ENCODE measurements around the gene PLP2.
"Not testable (repeated sequence)": the region's sequence is repeated elsewhere in the genome, so short reads cannot be mapped to it uniquely, and the experiment has no call there.

Gene PLP2

DNA sequence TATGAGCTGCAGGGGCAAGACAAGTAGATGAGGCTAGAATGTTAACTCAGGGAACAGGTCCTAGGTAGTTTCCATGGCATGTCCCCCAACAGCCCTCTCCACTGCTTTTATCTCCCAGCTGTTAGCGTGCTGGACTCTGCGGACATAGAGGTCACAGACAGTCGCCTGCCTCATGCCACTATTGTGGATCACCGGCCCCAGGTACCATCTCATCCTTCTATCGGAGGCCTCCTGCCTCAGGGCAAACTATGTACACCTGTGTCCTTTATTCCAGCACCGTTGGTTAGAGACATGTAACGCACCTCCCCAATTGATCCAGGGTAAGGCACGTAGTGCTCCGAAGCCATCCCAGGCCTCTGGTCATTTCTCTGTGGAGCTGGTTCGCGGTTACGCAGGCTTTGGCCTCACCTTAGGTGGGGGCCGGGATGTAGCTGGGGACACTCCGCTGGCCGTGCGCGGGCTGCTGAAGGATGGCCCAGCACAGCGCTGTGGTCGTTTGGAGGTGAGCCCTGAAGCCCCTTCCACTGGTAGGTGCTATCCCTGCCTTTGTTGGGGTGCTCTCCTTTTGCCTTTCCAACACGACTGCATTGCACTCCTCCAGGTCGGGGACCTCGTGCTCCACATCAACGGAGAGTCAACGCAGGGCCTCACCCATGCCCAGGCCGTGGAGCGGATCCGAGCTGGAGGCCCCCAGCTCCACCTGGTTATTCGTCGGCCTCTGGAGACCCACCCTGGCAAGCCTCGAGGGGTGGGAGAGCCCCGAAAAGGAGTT lies 6.9 kb upstream of the PLP2 start:
- no peak for DNase-seq

DNA sequence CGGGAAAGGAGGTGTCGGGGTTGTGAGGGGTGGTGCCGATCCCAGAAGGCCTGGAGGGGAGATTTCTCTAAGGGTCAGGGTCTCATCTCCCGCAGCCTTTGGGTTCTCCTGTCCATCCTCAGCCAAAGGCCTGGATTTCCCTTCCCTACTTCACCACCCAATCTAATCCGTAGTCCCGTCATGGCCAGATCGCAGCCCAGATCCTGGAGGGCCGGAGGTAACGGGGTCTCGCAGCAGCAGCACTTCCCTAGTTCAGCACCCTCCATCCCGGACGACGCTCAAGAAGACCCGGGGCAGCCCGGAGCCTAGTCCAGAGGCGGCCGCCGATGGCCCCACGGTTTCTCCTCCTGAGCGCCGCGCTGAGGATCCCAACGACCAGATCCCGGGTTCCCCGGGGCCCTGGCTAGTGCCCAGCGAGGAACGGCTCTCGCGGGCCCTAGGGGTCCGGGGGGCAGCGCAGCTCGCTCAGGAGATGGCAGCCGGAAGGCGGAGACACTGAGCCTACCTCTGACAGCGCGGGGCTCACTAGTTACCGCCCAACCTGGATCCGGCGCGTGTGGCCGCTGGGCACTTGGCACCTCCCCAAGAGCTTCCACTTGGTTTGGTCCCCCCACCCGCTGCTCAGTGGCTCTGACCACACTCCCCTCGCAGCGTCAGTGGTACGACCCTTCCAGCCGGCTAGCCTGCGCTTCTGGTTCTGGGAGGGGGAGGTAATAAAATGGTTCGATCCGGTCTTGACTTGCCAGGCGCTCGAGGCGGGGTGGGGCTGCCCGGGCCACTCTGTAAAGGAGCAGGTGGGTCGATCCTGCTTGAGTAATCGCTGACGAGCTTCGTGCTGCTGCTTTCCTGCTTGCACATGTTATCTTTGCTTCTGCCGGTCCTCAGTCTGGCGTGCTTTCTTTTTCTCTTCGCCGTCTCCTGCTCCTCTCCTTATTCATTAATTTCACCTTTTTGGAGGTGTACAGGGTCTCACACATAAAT lies 5.5 kb upstream of the PLP2 start:
- peak; percentile 10 to 35 for DNase-seq

DNA sequence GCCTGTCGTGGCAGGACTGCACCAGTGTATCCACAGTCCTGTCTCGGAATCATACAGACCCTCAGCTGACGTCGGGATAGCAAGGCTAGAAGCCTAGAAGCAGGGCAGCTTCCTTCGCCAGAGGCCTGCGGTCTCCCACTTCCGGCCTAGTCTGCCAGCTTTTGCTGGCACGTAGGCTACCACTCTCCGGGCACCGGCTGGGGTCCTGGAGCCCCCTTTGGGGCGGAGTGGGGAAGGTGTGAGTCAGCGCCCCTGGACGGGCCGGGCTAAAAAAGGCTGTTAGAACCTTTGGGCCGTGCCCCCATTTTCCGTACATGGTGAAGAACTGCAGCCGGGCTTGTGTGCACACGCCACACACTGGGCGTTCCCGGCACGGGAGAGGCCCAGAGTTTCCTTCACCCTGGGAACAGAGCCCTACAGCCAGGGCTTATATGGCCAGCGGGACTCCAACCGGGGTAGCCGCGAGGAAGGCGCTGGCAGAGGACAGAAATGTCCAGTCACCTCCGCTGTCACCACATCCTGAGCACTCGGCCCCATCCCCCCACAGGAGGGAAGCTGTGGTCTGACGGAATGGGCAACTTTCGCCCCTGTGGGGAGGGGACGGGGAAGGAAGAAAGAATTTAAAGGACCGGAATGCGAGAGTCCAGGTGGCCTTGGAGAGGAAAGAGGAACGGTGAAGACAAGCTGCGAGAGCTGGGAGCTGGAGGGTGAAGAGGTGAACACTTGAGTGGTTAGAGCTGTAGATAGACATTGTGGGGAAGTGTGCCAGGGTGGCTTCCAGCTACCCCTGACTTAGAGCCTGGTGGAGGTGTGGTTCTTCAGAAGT lies 4.6 kb upstream of the PLP2 start:
- DNase-seq: peak; percentile 25 to 30

DNA sequence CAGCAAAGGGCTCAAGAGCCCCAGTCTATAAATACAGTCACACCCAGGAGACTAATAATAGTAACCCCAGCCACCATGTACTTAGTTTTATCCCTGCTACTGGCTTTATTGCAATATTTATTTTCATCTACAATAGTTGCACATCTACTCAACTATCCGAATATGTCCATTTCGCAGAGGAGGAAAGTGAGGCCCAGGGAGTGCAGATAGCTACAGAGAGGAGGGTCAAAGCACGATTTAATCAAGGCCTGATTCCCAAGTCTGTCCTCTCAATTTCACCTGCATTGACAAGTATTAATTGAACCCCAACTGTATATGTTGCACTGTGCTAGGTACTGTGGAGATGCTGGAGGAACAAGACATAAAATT lies 4.0 kb upstream of the PLP2 start:
- no peak for DNase-seq

DNA sequence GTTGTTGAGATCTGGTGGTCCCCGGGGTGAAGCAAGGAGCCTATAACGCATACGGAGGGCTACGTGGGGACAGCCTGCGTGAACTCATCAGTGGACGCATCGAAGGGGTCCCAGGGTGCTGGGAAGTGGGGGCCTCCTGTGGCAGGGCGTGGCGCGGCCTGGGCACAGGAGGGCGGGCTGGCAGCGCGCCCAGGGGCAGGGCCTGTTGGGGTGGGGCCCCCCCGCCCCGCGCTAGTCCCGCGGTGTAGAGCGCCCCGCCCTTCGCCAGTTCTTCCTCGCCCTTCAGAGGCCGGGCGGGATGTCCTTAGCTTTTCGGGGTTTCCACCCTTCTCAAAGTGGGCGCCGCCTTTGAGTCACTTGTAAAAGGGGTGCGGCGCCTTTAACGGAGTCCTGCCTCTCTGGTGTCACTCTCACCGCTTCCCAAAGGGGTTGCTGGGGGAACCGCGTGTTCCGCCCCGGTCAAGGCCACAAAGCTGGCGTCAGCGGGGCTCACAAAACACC lies 632 bp downstream of the PLP2 start:
- DNase-seq: peak; percentile 81 to 88

DNA sequence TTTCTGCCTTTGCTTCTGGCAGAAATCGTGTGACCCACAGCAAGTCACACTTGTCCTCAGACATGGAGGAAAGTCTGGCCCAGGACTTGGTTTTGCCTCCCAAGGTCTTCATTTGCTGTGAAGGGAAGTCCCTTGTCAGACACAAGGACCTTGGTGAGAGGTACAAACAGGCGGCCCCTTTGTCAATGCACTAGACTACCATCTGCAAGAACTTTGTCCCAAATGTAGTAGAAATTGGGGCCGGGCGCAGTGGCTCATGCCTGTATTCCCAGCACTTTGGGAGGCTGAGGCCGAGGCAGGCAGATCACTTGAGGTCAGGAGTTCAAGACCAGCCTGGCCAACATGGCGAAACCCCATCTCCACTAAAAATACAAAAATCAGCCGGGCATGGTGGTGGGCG lies 1.8 kb downstream of the PLP2 start:
- not testable (repeated sequence) for DNase-seq

DNA sequence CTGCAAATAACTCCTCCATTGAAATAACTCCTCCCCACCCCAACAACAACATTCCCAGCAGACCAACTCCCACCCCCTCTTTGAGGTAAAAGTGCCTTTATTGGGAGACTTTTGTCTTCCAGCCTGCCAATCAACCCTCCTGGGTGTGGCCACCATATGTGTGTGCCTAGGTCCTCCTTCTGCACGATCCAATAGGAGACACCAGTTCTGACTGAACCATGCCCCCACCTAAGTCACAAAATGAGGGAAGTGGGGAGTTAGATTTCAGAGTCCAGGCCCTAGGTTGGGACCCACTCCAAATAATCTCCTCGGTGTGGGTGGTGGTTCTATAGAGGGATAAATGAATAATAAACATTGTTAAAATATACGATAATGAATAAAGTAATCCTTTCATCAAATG lies 3.0 kb downstream of the PLP2 start:
- no peak for DNase-seq

DNA sequence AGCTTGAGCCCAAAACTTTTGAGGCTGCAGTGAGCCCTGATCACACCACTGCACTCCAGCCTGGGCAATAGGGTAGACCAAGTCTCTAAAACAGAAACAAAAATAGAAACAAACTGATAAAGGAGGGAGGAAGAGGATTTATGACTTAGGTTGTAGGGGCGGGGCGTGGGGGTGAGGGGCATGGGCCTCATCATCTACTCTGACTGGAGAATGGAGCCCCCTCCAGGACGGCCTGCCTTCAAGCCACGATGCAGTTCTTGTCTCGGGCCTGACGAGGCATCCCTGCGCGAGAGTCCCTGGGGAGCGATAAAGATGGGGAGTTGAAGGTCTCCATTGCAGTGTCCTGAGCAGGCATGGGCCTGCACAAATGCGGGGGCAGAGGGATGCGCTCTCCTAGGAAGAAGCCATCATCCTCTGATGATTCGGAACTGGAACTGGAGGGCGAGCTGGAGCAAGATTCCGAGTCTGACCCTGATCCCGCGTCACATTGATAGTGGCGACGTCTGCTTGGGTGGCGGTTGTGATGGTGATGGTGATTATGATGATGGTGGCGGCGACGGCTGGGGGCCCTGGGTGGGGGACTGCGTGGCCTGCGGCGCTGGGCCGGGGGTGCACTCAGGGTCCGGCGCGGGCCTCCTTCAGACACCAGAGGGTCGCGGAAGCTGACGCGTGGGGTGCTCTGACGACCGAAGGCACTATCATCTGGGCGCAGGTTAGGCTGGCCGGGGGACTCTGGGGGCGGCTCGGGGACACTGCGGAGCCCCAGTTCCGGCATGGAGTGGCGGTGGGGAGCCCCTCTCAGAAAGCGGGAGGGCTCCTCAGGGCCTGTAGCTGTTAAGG lies 4.0 kb downstream of the PLP2 start:
- no peak for DNase-seq

DNA sequence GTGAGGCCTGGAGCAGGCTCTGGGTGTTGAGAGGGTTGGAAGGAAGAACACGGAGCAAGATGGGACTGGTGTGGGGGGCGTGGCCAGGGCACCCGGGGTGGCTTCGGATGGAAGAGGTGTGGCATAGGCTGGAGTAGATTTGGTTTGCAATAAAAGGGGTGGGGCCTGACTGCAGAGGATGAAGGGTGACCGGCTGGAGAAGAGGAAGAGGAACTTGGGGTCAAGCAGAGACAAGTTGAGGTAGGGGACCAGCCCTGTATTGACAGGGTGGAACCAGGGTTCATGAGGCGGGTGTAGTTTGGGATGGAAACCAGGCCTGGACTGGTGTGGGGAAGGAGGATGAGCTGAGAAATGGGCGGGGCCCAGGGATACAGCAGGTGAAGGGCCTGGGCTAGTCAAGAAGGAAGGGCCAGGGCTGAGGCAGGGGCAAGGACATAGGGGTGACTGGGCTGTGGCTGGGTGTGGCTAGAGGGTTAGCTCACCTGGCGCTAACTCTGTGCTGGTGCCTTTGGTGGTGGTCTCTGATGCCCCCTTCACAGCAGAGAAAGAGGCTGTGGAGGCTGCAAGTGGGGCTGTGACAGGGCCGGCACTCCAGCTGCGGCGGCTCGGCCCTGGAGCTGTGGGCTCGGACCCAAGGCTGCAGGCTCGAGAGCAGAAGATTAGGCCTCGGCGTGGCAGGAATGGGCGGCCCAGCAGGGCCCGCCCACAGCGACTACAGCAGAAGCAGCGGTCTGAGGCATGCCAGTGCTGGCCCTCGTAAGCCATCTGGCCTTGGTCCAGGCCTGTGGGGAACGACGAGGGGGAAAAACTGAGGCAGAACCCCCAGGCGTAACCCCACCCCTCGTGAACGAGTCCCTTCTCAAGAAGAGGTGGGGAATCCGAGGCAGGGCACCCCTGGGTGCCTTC lies 5.0 kb downstream of the PLP2 start:
- peak; percentile 43 to 46 for DNase-seq

DNA sequence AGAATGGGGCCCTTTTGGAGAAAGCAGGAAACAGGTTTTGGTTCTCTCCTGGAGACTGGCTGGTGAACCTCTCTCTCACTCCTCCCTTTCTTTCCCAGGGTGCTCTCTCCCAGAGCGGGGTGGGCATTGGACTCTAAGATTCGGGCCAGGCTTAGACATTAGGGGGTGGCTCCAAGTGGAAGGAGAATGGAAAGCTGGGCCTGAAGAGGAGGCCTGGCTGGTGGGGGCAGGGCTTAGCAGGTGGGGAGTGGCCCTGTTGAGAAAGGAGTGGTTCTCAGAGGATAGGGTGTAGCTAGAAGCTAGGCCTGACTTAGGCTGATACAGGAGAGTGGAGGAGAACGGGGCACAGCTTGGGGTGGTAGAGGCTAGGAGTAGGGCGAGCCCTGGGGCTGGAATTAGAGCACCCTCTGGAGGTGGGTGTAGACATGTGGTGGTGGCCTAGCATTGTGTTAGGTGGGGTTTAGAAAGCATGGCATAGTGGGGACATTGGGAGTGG lies 5.7 kb downstream of the PLP2 start:
- DNase-seq: no peak

DNA sequence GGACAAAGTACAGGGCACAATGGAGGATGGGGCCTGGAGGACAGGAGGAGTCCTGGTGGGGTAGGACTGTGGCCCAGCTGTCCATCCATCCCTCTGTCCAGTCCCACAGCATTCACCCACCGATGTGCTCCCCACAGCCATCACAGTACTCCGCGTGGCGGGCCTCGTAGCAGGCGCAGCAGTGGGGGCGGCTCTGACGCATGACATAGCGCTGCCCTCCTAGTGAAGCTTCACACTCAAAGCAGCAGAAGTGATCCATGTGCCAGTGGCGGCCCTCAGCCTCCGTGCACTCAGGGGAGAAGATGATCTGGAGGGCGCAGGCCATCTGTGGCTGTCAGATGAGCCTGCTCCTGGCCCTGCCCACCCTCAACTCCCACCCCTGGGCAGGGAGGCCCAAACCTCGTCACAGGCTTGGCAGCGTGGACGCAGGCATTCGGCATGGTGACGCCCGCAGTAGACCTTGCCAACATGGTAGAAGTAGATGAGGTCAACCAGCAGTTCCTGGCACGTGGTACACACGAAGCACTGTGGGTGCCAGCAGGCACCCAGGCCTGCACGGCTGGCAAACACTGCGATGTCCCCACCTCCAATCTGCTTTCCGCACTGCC lies 6.3 kb downstream of the PLP2 start:
- no peak for DNase-seq

DNA sequence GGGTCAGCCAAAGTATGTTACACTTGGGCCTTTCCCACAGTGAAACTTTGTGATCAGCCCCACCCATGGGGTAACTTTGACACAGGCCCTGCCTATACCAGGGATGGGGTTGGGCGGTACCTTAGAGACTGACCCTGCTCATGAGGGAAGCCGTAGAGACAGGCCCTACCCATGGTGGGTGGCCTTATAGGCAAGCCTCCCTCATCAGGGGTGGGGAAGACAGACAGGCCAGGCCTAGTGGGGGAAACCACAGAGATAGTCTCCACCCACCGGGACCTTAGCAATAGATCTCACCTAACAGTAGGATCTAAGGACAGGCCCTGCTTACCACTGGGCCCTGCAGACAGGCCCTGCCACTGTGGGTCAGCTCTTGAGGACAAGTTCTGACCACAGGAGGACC lies 6.8 kb downstream of the PLP2 start:
- no peak for DNase-seq

DNA sequence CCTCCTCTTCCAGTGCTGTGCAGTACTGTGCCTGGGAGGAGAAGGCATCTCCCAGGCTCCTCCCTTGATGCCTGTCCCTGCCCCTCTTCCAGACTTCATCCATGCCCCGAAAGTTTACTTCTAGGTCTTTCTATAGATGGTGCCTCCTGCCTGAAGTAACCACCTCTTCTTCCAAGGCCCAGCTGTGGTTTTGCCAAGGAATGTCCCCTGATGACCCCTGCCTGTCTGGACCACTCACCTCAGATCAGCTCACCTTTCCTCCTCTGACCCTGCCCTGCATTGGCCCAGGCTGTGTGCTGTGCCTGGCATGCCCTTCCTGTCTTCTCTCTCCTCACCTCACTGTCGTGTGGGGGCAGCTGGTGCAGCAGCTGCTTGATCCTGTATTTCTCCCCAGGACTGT lies 7.7 kb downstream of the PLP2 start:
- DNase-seq: no peak

DNA sequence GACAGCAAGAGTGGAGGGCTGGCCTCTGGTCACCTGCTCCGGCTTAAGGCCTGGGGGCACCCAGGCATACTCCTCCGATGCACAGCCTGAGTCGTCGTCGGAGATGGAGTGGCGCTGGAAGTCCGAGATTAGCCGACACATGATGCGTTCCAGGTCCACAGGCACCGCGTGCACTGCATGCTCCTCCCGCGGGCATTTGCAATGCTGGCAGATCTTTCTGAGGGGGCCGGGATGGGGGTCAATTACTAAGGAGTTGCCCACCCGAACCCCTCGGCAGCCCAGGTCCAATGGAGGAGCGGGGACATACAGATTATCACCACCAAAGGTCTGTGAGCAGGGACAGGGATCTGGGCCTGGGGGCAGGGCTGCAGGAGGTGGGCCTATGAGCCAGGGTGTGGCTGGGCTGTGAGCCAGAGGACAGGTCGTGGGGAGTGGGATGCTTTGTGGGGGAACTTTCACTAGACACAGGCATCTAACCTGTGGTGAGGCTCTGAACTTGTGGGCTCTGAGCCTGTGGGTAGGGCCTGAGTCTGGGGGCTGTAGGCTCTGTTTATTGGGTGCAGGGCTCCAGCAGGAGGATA lies 12.1 kb downstream of the PLP2 start:
- no peak for DNase-seq

DNA sequence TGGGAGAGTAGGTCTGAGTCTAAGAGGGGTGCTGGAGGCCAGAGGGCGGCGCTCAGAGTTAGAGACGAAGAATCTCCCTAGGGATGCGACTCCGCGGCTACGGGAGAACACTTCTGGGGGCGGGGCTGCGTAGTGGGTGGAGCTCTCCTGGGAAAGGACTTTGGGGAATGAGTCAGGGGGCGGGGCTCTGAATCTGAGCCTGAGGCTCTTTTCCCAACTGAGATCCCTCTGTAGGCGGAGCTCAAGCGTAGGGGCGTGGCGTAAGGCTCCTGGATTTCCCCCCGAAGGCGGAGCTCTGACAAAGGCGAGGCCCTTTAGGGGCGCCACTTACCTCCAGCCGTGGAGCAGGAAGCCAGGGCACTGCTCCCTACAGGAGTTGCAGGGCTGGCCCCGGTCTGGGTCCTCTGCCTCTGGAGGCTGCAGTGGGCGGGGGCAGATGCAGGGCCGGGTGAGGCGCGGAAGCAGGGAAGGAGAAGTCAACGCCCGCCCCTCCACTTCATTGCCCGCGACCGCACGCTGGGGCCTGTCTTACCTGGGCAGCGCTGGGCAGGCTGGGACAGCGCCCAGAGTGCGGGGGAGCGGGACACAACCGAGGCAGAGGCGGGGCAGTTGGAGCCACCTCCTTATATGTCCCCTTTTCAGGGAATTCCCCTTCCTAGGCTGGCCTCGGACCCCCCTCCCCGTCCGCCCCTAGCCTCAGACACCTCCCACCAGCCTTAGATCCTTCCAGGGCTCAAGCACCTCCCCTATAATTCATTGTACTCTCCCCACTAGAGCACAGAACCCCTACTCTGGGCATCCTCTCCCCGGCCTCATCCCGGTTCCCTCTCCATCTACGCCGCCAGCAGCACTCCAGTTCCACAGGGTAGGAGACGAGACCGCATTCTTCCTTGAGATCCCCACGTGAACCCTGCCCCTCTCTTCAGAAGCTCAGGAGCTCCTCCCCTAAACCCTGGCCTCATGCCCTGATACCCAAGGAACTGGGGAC lies 12.9 kb downstream of the PLP2 start:
- peak; percentile 73 to 80 for DNase-seq

DNA sequence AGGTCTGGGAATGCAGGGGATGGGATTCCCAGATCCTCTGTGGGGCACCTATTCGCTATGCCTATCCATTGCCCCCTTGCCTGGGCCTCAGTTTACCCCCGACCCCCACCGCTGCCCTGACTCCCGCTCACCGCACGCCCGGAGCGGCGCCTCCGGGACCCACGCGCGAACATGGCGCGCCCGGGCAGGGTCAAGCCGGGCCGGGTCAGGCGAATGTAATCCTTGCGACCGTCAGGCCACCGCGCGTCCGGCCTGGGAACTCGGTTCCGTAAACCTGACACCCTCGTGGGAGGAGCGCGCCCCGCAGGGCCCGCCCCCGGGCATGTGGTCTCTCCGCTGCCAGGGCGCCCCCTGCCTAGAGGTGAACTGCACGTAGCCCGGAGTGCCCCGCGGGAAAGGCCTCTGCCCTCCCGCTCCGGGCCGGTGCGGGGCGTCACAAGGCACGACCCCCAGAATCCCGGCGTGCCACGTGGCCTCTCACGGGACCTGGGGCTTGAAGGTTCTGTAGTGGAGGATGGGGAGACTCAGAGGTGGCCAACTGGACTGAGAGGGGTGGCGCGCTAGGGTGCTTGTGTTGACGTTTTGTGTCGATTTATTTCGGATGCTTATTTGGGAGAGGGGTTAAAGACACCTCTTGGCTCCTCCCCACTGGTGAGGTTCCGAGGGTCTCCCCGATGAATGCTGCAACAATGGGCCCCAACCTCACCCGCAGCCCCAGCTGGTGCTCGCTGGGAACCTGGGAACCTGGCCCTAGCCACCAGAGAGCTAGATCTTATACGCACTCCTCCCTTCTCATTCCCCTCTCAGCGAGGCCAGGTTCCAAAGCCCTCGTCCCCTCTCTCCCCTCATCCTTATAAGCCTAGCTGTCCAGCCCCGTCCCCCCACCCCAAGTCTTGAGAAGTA lies 14.7 kb downstream of the PLP2 start, which contains the start of gene PRICKLE3:
TSS of gene PRICKLE3 (minus strand) at position 249 of the 903 bp plus-strand sequence. CDS start at position 173, 76 bp downstream.
- DNase-seq: peak; percentile 46 to 51

DNA sequence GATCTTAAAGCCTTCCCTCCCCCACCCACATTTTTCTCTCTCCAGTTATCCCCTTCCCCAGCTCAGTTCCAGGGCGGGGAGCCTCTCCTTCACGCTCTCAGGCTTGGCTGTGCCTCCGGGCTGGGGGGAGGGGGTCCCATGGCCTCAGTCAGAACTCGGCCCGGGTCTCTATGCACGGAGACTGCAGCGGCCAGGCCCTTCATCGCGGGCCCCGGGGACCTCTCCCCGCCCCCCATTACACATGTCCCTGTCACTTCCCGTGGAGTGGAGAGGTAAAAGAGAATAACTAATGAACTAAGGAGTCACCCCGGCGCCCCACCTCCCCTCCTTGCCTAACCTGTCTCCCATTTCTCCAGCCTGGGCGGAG lies 15.3 kb downstream of the PLP2 start:
- DNase-seq: no peak
